NCI-H526 (cell line): ENCODE measurements around the gene SMPD4.
A peak's percentile ranks its signal among the peaks of the same experiment; 100 is the strongest.
"Not testable (repeated sequence)": the region's sequence is repeated elsewhere in the genome, so short reads cannot be mapped to it uniquely, and the experiment has no call there.

Experiments
- DNase-seq, 2 experiments: peaks; one replicate each; lab custom pipeline; 2025; lab: John Stamatoyannopoulos, UW

The SMPD4 gene

DNA sequence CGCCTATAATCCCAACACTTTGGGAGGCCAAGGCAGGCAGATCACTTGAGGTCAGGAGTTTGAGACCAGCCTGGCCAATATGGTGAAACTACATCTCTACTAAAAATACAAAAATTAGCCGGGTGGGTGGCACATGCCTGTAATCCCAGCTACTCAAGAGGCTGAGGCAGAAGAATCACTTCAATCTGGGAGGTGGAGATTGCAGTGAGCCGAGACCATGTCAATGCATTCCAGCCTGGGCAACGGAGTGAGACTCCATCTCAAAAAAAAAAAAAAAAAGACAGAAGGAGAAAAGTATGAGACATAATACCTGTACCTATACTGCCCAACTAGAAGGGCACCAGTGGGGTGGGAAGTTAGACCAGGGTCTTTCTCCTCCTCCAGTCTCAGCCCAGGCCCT lies 22.0 kb downstream of the SMPD4 start:
- not testable (repeated sequence) for DNase-seq

DNA sequence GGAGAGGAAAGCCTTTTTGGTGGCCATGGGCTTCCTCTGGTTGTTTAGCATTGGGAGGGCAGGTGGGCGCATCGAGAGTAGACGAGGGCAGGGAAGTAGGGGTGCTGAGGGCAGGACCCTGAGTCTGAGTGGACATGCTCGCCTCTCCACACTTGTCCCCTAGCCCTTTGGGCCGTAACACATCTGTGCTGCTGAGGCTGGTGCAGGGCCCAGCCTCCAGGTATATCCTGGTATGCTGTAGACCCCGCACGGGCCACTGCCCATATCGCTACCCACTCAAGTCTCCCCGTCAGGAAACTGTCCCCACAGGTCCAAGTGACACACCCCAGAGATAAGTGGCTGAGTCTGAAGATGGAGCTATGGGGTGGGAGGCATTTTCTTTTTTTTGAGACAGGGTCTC lies 22.8 kb downstream of the SMPD4 start:
- no peak for DNase-seq

DNA sequence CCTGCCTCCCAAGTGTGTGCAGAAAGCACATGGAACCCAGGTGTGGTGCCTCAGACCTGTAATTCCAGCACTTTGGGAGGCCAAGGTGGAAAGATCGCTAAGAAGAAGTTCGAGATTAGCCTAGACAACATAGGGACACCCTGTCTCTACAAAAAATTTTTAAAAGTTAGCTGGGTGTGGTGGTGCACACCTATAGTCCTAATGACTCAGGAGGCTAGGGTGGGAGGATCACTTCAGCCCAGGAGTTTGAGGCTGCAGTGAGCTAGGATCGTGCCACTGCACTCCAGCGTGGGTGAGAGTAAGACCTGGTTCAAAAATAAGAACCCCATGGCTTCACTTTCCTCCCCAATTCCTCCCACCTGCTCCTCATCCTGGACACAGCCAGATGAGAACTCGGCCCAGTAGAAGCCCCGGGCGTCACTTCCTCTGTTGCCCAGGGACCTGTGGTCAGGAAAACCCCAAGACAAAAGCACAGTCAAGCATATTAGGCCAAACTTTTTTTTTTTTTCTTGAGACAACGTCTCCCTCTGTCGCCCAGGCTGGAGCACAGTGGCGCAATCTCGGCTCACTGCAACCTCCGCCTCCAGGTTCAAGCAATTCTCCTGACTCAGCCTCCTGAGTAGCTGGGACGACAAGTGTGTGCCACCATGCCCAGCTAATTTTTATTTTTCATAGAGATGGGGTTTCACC lies 23.4 kb downstream of the SMPD4 start:
- not testable (repeated sequence) for DNase-seq

DNA sequence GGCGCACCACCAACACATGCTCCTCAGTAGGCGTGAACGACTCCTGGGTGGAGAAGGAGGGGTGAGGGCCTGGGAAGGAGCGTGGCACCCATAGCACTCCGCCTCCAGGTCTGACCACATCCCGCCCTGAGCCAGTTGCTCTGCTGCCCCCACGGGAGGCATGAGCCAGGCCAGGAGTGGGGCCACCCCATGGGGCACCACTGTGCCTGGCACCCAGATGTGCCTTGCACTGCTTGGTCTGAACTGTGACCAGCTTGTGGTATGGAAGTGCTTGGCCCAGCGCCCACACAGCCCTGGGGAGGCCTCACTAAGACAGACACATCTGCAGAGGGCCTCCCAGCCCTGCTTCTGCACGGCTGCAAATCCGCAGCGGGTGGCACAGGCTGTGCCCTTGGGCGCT lies 24.0 kb downstream of the SMPD4 start:
- DNase-seq, result not testable (repeated sequence)

DNA sequence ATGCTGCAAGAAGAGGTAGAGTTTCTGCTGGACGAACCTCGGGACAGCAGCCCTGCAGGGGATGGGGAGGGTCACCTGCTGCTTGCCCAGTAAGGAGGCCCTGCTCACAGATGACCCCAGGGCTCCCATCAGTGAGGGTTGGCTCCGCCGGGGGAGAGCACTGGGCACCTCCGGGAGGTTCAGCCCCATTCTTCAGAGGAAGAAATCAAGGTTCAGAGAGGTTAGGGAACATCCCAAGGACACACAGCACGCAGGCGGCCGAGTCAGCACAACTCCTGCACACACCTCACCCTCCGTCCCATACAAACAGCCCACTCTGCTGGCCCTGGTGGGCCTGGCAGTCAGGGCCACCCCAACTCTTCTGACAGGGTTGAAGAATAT lies 24.8 kb downstream of the SMPD4 start:
- DNase-seq, result no peak

DNA sequence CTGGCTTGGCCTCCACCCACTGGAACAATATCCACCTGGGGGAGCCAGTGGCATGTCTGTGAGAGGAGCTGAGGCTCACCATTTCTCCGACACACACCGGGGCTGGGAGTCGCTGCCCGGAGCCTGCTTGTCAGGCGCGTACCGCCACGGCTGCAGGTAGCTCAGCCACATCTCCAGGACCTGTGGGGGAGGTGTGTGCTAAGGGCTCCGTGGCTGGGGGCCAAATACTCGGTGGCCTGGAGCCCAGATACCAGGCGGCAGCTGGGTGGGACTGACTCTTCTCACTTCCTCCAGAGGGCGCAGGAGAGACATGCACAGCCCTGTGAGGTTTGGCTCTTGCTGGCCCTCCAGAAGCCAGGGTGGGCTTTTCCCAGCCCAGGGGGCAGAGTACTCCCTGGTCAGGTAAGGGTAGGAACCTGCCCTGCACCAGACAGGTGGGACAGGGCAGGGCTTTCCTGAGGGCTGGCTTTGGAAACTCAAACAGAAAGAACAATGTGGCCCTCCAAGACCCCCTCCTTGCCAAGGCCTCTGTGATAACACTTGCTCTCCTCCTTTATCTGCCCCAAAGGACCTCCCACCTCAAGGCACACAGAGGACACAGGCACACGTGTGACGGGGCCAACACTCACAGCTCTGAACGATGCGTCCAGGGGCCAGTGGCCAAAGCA lies 25.3 kb downstream of the SMPD4 start:
- peak; percentile 43 to 67 for DNase-seq

DNA sequence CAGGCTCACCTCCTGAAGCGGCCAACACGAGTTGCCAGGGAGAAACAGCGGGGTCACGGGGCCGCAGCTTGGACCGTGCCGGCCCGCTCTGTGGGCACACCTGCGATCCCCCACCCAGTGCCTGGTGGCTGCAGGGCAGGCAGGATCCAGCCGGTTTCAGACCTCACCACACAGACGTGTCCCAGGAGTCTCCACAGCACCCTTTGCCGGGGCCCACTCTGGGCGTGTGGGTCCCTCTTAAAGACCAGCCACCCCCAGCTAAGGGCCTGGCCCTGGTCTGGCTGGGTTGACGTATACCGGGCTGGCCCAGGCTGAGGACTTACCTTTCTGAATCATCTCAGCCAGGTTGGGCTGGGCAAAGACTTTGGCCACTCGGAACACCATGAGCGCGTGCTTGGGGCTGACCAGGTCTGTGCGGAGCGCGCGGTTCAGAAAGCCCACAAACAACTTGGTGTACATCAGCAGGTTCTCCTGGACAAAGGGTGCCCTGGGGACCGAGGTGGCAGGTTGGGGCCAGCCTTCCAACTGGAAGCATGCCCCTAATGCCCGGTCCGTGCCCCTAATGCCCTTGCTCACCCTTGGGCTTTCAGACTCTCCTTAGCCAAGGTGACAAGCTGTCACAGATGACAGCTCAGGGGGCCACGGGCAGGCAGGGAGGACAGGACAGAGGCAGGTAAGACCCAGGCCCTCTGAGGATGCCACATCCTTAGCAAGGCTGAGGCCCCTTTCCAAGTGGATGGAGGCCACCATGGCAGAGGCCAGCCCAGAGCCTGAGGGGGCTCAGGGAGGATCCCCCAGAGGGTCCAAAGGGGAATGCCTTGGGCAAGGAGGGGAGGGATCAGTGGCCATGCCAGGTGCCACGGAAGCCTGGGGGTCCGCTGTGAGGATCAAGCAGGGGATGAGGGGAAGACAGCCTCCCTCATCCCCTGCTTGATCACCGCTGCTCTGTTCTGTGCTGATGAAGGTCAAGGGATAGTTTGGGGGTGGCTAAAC lies 26.3 kb downstream of the SMPD4 start:
- no peak for DNase-seq

DNA sequence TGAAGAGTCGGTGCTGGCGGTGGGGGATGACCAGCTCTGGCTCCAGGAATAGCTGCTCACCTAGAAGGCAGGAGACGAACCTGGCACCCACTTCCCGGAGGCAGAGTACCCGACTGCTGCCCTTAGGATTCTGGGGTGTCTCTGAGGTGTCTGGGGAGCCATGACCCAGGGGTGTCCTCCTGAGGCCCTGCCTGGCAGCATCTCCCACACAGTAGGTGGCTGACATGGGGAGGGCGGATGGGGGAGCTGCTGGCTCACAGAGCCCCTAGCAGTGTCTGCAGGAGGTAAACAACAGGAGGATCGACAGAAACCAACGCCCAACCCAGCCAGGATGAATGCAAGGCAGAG lies 27.0 kb downstream of the SMPD4 start:
- not testable (repeated sequence) for DNase-seq

DNA sequence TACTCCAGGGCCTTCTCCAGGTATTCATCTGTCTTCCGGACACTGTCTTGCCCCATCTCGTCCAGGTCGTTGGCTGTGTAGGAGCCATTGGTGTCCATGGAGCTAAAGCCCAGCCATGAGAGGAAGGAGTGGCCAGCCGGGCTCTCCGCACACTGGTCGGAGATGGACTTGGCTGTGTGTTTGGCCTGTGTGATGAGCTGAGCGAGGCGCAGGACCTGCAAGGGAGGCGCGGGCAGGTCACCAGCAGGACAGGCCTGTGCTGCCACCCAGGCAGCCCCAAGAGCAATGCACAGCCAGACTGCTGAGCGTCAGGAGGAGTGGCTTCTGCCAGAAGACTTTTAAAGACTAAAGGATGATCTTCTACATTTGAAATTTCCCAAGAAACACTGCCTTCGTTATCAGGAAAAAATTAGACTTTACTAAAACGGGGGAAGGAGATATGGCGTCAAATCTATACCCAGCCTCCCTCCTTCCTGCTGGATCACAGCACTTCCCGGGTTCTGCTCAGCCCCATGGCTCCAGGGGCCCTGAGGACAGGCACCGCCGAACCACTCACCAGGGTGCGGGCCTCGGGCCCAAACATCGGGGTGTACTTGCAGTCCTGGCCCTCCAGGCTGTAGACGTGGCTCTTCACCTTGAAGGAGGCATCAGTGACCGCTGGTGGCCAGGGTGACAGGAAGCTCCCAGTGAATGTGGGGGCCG lies 27.5 kb downstream of the SMPD4 start:
- DNase-seq, result not testable (repeated sequence)

DNA sequence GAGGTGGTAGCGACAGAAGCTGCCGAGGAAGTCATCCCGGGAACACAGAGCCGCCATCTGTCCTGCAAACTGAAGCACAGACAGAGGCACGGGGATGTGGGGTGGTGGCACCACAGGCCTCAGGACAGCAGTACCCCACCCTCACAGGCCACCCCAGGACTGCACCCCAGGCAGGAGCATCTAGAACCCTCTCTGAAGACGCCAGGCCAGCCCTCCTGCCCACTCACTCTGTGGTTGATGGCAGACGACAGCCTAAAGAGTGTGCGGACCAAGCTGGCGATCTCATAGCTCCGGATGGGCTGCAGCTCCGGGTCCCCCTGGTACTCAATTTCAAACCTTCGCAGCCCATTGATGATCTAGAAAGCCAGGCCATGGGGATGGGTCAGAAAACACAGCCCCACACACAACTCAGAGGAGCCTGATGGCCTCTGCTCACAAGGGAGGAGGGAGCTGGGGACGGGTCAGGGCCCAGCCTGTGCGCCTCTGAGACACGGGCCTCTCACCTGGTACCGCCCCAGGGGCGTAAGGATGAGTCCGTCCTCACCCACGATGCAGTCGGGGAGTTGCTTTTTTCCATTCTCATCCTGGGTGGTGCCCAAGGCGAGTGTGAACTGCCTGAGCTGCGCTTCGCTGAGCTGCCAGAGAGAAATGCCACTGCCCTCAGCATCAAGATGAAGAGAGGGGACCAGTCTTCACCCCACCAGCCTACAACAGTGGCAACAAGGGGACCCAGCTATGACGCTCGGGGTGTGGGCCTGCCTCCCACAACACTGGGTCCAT lies 28.4 kb downstream of the SMPD4 start:
- no peak for DNase-seq

DNA sequence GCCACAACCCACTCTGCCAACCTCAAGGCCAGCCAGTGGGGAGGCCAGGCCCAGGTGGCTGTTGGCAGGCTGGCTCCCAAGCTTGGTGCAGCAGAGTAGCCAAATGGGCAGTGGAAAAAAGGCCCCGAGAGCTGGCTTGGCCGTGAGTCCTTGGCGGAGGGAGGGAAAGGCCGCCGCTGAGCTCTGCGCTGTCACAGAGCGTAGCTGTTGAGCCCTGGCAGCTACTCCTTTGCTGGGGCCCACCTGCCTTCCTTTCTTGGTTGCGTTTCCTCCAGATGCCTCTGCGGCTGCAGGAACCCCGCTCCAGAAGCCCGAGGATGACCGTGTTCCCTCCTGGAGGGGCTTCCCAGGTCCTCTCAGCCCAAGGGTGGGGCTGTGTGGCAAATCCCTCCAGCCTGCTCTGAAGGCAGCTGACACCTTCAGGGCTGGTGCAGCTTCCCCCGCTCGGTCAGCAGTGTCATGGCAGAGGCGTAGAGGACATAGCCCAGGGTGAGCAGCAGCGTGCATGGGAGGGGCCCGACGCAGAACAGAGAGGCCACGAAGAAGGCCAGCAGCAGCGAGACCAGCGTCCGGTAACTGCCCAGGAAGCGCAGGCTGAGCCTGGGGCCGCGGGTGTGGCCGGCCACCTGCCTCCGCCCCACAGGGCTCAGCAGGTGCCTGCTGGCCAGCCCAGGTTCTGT lies 29.1 kb downstream of the SMPD4 start:
- not testable (repeated sequence) for DNase-seq

DNA sequence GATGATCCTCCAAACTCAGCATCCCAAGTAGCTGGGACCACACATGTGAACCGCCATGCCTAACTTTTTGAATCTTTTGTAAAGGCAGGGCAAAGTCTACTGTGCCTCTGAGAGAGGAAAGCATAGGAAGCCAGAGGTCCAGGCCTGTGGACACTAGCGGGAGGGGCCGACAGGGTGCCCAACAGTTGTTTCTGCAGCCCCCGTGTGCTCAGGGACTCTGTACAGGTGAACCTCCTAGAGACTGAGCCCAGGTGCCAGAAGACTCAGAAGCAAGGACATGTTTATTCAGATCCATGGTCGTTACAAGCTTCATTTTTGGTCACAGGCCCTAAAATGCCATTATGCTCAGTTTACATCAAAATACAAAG lies 30.3 kb downstream of the SMPD4 start:
- not testable (repeated sequence) for DNase-seq

DNA sequence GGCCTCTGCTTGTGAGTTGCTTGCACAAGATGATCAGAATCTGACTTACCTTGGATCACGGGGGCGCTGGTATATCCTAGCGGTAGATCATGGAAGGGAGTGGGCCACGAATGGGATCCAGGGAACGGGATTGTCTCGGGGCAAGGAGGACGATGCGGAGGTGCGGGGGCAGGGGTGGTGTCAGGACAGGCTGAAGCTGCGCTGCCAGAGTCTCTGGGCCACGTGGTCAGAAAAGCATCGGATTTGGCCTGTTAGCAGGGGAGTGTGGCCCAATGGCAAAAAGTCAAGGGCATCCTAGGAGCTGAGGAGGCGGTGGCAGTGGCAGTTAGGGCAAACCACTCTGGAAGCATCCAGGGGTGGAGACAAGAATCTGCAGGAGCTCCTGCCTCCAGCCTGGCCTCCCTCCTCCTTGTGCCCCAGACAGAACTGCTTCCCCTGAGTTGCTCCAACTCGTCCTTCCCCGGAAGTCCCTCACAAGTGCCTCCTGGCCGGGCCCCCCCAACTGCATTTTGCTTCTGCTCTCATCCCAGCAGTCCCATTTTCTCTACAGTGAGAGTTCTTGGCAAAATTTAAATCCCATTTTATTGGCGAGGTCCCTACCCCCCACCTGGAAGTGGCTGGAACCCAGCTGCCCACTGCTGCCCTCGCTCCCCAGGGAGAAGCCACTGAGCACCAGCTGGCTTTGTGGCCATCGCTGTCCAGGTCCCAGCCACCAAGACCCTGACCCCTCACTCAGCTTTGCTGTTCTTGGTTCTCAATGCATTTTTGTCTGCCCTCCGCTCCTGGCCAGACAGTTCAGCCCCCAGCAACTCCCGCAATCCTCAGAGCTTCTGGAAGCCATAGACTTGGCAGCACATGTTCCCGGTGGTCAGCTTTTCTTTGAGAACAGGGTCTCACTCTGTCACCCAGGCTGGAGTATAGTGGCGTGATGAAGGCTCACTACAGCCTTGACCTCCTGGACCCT lies 30.9 kb downstream of the SMPD4 start:
- no peak for DNase-seq

DNA sequence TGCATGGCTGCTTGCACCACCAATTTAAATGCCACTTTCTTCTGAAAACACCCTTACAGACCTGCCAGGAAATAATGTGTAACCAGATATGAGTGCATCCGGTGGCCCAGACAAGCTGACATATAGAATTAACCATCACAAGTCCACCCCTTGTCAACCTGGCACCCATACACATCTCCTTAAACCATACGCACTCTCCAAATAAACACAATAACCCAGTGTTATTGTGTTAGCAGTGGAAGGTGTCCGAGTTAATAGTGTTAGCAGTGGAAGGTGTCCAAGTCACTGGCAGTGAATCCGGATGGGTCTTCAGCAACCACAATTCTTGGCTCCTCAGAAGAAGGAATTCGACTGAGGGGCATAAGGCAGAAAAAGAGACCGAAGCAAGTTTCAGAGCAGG lies 32.9 kb downstream of the SMPD4 start:
- not testable (repeated sequence) for DNase-seq

DNA sequence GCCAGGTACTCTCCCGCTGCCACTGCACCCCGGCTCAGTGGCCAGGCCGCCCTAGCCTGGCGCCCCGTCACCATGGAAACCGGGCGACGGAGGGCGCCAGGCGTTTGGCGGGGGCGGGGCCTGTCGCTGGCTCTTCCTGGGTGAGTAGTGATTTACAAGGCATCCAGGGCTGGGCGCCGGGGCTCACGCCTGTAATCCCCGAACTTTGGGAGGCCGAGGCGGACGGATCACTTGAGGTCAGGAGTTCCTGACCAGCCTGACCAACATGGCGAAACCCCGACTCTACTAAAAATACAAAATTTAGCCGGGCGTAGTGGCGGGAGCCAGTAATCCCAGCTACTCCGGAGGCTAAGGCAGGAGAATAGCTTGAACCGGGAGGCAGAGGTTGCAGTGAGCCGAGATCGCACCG lies 36.4 kb downstream of the SMPD4 start, which contains the start of gene CCDC74B:
TSS of gene CCDC74B (minus strand) at position 107 of the 409 bp plus-strand sequence. CDS start 116 bp downstream, outside the sequence.
- DNase-seq, result peak; percentile 46 to 85

DNA sequence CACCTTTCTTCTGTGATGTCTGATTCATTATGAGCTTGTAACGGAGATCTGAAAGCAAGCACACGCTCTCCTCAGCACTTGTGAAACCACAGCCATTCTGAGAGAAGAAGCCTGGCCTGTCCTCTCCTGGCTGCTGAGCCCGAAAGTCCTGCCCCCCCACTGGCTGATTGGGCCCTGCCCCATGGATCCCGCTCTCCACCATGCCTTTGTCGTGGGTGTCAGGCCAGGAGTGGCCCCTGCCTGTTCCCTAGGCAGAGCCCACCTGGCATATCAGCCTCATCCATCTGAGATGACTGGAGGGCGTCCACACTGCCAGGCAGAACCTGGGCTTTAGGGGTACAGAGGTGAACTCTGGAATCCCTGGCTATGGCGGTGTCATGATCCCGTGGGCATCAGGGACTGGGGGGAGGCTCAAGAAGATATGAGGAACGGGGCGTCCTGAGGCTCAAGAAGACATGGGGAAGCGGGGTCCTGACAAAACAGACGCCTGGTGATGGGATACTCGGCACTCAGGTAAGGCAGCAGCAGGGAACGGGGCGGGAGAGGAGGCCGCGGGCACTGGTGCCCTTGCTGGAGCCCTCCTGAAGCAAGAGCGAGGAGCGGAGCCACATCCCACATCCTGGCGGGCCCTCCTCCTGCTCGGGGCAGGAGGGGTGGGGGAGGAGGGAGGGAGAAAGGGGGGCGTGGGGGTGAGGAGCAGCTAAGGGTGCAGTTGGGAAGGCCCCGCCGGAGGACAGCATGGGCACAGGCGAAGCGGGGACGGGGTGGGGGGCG lies 37.9 kb downstream of the SMPD4 start:
- DNase-seq, result not testable (repeated sequence)

DNA sequence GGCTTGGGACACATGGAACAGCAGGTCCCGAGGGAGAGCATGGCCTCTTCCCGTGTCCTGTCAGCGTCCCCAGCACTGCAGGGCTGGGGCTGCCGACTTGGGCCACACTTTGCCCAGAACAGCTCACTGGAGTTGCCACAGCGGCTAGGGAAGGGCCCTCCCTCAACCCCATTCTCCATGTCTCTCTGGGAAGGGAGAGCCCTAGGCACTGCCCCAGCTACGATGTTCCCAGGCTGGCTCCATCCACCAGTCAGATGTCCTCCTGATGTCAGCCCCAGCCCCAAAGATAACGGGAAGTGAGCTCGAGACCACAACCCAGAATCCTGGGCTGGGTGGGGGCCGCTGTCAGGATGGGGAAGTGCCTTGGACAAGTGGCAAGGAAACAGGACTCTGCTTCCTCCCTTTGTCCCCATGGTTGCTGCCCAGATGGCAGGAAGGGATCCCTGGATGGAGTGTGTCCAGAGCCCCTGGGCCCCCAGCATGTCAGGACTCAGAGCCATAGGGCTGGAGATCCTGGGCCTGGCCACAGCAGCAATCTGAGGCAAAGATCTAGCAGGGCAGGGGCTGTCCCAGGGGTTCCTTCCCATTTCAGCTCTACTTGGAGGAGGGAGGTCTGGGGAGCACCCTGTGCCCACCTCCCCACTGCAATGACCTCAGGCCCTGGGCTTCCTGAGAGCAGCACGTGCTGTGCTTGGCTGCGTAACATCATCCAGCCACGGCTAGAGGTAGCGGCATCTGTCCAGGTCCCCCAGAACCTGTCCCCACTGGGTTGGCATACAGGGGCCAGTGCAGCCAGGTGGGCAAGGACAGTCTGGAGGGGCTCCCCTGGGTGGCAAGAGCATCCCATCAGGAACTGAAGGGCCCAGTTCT lies 38.8 kb downstream of the SMPD4 start:
- DNase-seq, result not testable (repeated sequence)
